Tibial nerve (tissue), 3 donors: Measurements from ENCODE around the gene MPC1L.

ENCODE experiments used
- POLR2A ChIP-seq, 2 donors: fragments of 450-650 bp; IDR thresholded peaks; one replicate each; pipeline ENCODE4 v1.6.1; 2017; ENCODE audit warnings: antibody characterized with exemption in 2 of 2, mild to moderate bottlenecking in 2 of 2, moderate library complexity in 2 of 2
- TF ChIP-seq, protein P1 (sequence below), 5 experiments: fragments of 200-600 bp in 3 of 5; fragments of 450-650 bp in 2 of 5; sonication (generic) in 3 of 5; IDR thresholded peaks; one replicate each; pipeline ENCODE4 v1.5.1; 2016 to 2019; ENCODE audit warnings: antibody characterized with exemption in 5 of 5, mild to moderate bottlenecking in 3 of 5, moderate library complexity in 2 of 5

DNA sequence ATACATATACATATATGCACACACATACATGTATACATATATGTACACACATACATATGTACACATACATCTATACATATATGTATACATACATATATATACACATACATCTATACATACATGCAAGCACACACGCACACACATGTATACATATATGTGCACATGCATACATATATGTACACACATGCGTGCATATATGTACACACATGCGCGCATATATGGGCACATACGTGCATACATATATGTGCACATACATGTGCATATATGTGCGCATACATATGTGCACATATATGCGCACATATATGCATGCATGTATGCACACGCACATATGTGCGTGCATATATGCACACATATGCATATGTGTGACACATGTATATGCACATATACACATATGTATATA is 7.3 kb upstream of the MPC1L start:
- TF ChIP-seq, protein P1, sequence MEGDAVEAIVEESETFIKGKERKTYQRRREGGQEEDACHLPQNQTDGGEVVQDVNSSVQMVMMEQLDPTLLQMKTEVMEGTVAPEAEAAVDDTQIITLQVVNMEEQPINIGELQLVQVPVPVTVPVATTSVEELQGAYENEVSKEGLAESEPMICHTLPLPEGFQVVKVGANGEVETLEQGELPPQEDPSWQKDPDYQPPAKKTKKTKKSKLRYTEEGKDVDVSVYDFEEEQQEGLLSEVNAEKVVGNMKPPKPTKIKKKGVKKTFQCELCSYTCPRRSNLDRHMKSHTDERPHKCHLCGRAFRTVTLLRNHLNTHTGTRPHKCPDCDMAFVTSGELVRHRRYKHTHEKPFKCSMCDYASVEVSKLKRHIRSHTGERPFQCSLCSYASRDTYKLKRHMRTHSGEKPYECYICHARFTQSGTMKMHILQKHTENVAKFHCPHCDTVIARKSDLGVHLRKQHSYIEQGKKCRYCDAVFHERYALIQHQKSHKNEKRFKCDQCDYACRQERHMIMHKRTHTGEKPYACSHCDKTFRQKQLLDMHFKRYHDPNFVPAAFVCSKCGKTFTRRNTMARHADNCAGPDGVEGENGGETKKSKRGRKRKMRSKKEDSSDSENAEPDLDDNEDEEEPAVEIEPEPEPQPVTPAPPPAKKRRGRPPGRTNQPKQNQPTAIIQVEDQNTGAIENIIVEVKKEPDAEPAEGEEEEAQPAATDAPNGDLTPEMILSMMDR (IDR thresholded peaks at IDR 0.05) = no peak
- no peak for TF ChIP-seq POLR2A (IDR thresholded peaks at IDR 0.05)
